ENCODE data around the gene WNK2. TPM values are rescaled to one million over a fixed set of nuclear protein-coding genes. Genes with fewer than 3 reads are reported as not detected.
A peak's percentile ranks its signal among the peaks of the same experiment; 100 is the strongest.

The WNK2 gene
- total RNA-seq, 4 donors from 2014 or later = 18.6 to 89.9 (median 40.8) TPM

GRCh38 chr9:93183131-93183662 is 742 bp upstream of the WNK2 start:
- DNase-seq (ENCODE audit: extremely low spot score) = no peak
- Histone ChIP-seq H3K36me3 (no peaks in the 10 kb centered on the region), H3K27me3 (peaks cover 0 to 22% (median 0%) of the 10 kb centered on the region in 4 donors), H3K27ac (replicated peaks in 1 of 4) (peak overlapping the region in 3 of 4 donors; percentile 88 to 92 (median 89)), H3K4me1 (peaks cover 35 to 68% (median 62%) of the 10 kb centered on the region in 4 donors), H3K4me3 (peak overlapping the region; percentile 64 to 75 (median 70)), H3K9me3 (no peaks in the 10 kb centered on the region)
- TF ChIP-seq POLR2A (IDR thresholded peaks at IDR 0.05; ENCODE audit: low read depth) (no peak), CTCF (IDR thresholded peaks at IDR 0.05) (no peak), EP300 (IDR thresholded peaks at IDR 0.05) (no peak), POLR2AphosphoS5 (IDR thresholded peaks at IDR 0.05) (no peak)
- WGBS = 82% methylated on average over 5 of the region's 5 CpGs
- intact Hi-C loops (cut with DNase I) = no loop called here

GRCh38 chr9:93184432-93185265 is 710 bp downstream of the WNK2 start:
- peak overlapping the region; percentile 84 to 92 (median 88) for H3K27ac ChIP-seq (replicated peaks in 1 of 4)
- H3K4me3 ChIP-seq = peak overlapping the region; percentile 64 to 75 (median 70)
- no peak for DNase-seq (ENCODE audit: extremely low spot score)
- 0% methylated on average over 9 of the region's 97 CpGs for WGBS
- H3K36me3 ChIP-seq = no peaks in the 10 kb centered on the region
- peaks cover 46 to 83% (median 77%) of the 10 kb centered on the region in 4 donors for H3K4me1 ChIP-seq
- intact Hi-C loops (cut with DNase I) = no loop called here
- no peak for TF ChIP-seq CTCF (IDR thresholded peaks at IDR 0.05)
- no peak for TF ChIP-seq POLR2AphosphoS5 (IDR thresholded peaks at IDR 0.05)
- no peak for TF ChIP-seq POLR2A (IDR thresholded peaks at IDR 0.05; ENCODE audit: low read depth)
- no peak for TF ChIP-seq EP300 (IDR thresholded peaks at IDR 0.05)
- H3K27me3 ChIP-seq = peaks cover 0 to 22% (median 0%) of the 10 kb centered on the region in 4 donors
- H3K9me3 ChIP-seq = no peaks in the 10 kb centered on the region

GRCh38 chr9:93185266-93186214 is 1.6 kb downstream of the WNK2 start:
- WGBS = 71% methylated on average over 19 of the region's 61 CpGs
- intact Hi-C loops (cut with DNase I) = no loop called here
- Histone ChIP-seq H3K9me3 (no peaks in the 10 kb centered on the region), H3K36me3 (no peaks in the 10 kb centered on the region), H3K4me1 (peaks cover 50 to 91% (median 82%) of the 10 kb centered on the region in 4 donors), H3K27me3 (peaks cover 0 to 22% (median 0%) of the 10 kb centered on the region in 4 donors), H3K27ac (replicated peaks in 1 of 4) (peak overlapping the region; percentile 84 to 92 (median 88)), H3K4me3 (peak overlapping the region; percentile 64 to 75 (median 70))
- no peak for DNase-seq (ENCODE audit: extremely low spot score)
- TF ChIP-seq CTCF (IDR thresholded peaks at IDR 0.05) (no peak), EP300 (IDR thresholded peaks at IDR 0.05) (no peak), POLR2A (IDR thresholded peaks at IDR 0.05; ENCODE audit: low read depth) (no peak), POLR2AphosphoS5 (IDR thresholded peaks at IDR 0.05) (no peak)

GRCh38 chr9:93186215-93186945 is 2.4 kb downstream of the WNK2 start:
- peaks cover 50 to 100% (median 84%) of the 10 kb centered on the region in 4 donors for H3K4me1 ChIP-seq
- intact Hi-C loops (cut with DNase I) = no loop called here
- TF ChIP-seq CTCF (IDR thresholded peaks at IDR 0.05) (no peak), EP300 (IDR thresholded peaks at IDR 0.05) (no peak), POLR2AphosphoS5 (IDR thresholded peaks at IDR 0.05) (peak in 1 of 2 donors; percentile 13), POLR2A (IDR thresholded peaks at IDR 0.05; ENCODE audit: low read depth) (no peak)
- DNase-seq (ENCODE audit: extremely low spot score) = no peak
- no peaks in the 10 kb centered on the region for H3K36me3 ChIP-seq
- peak overlapping the region; percentile 84 to 92 (median 88) for H3K27ac ChIP-seq (replicated peaks in 1 of 4)
- H3K4me3 ChIP-seq = peak overlapping the region; percentile 64 to 75 (median 70)
- H3K27me3 ChIP-seq = peaks cover 0 to 22% (median 0%) of the 10 kb centered on the region in 4 donors
- 47% methylated on average over 11 of the region's 16 CpGs for WGBS
- no peaks in the 10 kb centered on the region for H3K9me3 ChIP-seq

Measured in esophagus muscularis mucosa (tissue), 4 donors.